Stimulated activated CD8-positive, alpha-beta memory T cell treated with anti-CD3 and anti-CD28 coated beads, Interleukin-4, amount 100 ng/mL, for 4 hours (primary cell): ENCODE results near the gene PRCD.

Experiments used
- DNase-seq, 2 donors: peaks; one replicate each; pipeline ENCODE4 v3.0.0-alpha.2; 2020; ENCODE audit warnings: low read depth in 2 of 2, low spot score in 1 of 2

The PRCD gene

GRCh38 chr17:76540381-76541300, 797 bp downstream of the PRCD start:
- DNase-seq, result no peak

- DNase-seq, result no peak
Measured at GRCh38 chr17:76541739-76542454, 2.1 kb downstream of the PRCD start.

GRCh38 chr17:76542566-76542971, 2.7 kb downstream of the PRCD start:
- no peak for DNase-seq

GRCh38 chr17:76542984-76543383, 3.1 kb downstream of the PRCD start:
- DNase-seq, result no peak

- DNase-seq, result no peak
Measured at GRCh38 chr17:76543482-76543825, 3.6 kb downstream of the PRCD start.

GRCh38 chr17:76543826-76544545, 4.1 kb downstream of the PRCD start:
- no peak for DNase-seq

- no peak for DNase-seq
Measured at GRCh38 chr17:76544546-76545365, 4.9 kb downstream of the PRCD start.

GRCh38 chr17:76545918-76546555, 6.2 kb downstream of the PRCD start:
- no peak for DNase-seq

- DNase-seq, result no peak
Measured at GRCh38 chr17:76546556-76547182, 6.8 kb downstream of the PRCD start.

- no peak for DNase-seq
Measured at GRCh38 chr17:76547183-76547641, 7.4 kb downstream of the PRCD start.

- no peak for DNase-seq
Measured at GRCh38 chr17:76547642-76548202, 7.9 kb downstream of the PRCD start.

- DNase-seq, result no peak
Measured at GRCh38 chr17:76548378-76549214, 8.8 kb downstream of the PRCD start.

- no peak for DNase-seq
Measured at GRCh38 chr17:76549215-76549518, 9.3 kb downstream of the PRCD start.

- DNase-seq, result no peak
Measured at GRCh38 chr17:76549539-76549938, 9.7 kb downstream of the PRCD start.

GRCh38 chr17:76550712-76551615, 11.1 kb downstream of the PRCD start:
- DNase-seq, result no peak

GRCh38 chr17:76551685-76552084, 11.8 kb downstream of the PRCD start:
- DNase-seq, result no peak

GRCh38 chr17:76553178-76553908, 13.5 kb downstream of the PRCD start:
- DNase-seq, result no peak
